Ascending aorta (tissue), 2 donors: ENCODE results near the gene HMCN2. TPM values are rescaled to one million over a fixed set of nuclear protein-coding genes. Genes with fewer than 3 reads are reported as not detected.
A peak's percentile ranks its signal among the peaks of the same experiment; 100 is the strongest.

Experiments
- DNase-seq, 2 donors: peaks; one replicate each; pipeline ENCODE4 v3.0.0-alpha.2; 2019; ENCODE audit warnings: low spot score in 2 of 2
- H3K27ac ChIP-seq, 2 donors: fragments of 200-600 bp; sonication (generic); one replicate each; pipeline ENCODE4 v1.5.1; 2016 to 2017; ENCODE audit warnings: mild to moderate bottlenecking in 1 of 2
- H3K27me3 ChIP-seq: fragments of 200-600 bp; sonication (generic); one replicate; pipeline ENCODE4 v1.5.1; 2017
- H3K36me3 ChIP-seq, 2 donors: fragments of 200-600 bp; sonication (generic); one replicate each; pipeline ENCODE4 v1.5.1; 2016
- H3K4me1 ChIP-seq, 2 donors: fragments of 200-600 bp; sonication (generic); one replicate each; pipeline ENCODE4 v1.5.1; 2016 to 2017; ENCODE audit warnings: mild to moderate bottlenecking in 1 of 2
- H3K4me3 ChIP-seq, 2 donors: fragments of 200-600 bp; sonication (generic); one replicate each; pipeline ENCODE4 v1.5.1; 2016 to 2017; ENCODE audit warnings: mild to moderate bottlenecking in 1 of 2
- H3K9me3 ChIP-seq, 2 donors: fragments of 200-600 bp; sonication (generic); one replicate each; pipeline ENCODE4 v1.5.1; 2016
- intact Hi-C: fragments of 100-400 bp; cut with DNase I; formaldehyde crosslinking; loops from one replicate; pipeline ENCODE4 v1.15.1; 2023
- total RNA-seq: library from RNA; depleted of rRNA; stranded (reverse); fragments of >200 nt; gene quantifications from one replicate; pipeline ENCODE4 v1.1.0, GENCODE V29; 2016
- TF ChIP-seq, protein P1 (sequence below), 3 experiments: fragments of 200-600 bp in 2 of 3; fragments of 450-650 bp in 1 of 3; sonication (generic) in 2 of 3; IDR thresholded peaks; one replicate each; pipeline ENCODE4 v1.5.1; 2016 to 2019; ENCODE audit warnings: antibody characterized with exemption in 3 of 3, mild to moderate bottlenecking in 1 of 3, moderate library complexity in 1 of 3

The HMCN2 gene
- total RNA-seq, 1 donor from 2014 or later: 7.5 TPM

DNA sequence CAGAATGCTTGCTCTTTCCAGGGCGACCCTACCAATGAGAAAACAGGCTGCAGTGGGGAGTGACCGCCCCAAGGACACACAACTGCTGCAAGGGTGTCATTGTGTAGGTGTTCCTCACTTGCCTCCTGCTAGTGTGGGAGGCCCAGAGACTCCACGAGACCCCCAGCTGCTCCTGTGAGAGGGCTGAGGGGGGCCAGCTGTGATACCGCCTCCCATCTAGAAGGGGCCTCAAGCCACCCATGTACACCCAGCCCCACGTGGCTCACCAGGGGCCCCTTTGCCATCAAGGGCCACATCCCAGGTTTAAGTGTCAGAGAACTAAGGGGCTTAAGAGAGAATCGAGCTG, 177.9 kb downstream of the HMCN2 start:
- H3K4me1 ChIP-seq: peaks cover 7 to 23% of the 10 kb centered on the region in 2 donors
- no peak overlapping the region for H3K27ac ChIP-seq
- DNase-seq: no peak
- intact Hi-C loops: no loop called here
- H3K9me3 ChIP-seq: peaks cover 0 to 6% of the 10 kb centered on the region in 2 donors
- no peaks in the 10 kb centered on the region for H3K27me3 ChIP-seq
- no peak overlapping the region for H3K4me3 ChIP-seq
- TF ChIP-seq, protein P1, sequence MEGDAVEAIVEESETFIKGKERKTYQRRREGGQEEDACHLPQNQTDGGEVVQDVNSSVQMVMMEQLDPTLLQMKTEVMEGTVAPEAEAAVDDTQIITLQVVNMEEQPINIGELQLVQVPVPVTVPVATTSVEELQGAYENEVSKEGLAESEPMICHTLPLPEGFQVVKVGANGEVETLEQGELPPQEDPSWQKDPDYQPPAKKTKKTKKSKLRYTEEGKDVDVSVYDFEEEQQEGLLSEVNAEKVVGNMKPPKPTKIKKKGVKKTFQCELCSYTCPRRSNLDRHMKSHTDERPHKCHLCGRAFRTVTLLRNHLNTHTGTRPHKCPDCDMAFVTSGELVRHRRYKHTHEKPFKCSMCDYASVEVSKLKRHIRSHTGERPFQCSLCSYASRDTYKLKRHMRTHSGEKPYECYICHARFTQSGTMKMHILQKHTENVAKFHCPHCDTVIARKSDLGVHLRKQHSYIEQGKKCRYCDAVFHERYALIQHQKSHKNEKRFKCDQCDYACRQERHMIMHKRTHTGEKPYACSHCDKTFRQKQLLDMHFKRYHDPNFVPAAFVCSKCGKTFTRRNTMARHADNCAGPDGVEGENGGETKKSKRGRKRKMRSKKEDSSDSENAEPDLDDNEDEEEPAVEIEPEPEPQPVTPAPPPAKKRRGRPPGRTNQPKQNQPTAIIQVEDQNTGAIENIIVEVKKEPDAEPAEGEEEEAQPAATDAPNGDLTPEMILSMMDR (IDR thresholded peaks at IDR 0.05): no peak
- H3K36me3 ChIP-seq: no peaks in the 10 kb centered on the region

DNA sequence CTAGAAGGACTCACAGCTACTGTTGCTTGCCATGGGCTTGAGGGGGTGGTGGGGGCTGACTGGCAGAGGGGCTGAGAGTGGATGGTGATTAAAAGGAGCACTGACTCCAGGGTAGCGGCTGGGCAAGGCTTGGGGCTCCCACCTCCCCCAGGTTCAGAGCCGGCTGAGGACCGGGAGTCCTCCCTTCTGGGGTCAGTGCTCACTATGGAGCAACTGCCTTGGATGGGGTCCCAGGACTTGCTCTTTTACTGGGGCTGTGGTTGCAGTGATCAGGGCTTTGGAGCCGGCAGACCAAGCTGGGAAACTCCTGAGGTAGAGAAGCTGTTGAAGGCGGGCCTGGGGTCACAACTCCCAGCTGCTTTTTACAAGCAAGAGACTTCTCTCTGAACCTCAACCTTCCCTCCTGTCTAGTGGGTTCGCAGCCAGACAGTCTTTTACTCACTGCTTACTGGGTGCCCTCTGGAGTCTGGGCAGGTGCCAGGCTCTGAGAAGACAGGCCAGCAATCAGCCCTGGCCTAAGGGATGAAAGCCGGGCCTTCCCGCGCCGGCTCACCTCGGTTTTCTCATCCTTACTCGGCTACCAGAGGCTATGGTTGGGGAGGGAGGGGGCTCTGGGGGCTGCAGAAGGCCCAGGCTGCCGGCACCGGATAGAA, 178.4 kb downstream of the HMCN2 start:
- Histone ChIP-seq H3K4me1 (peaks cover 7 to 23% of the 10 kb centered on the region in 2 donors), H3K36me3 (no peaks in the 10 kb centered on the region), H3K27me3 (no peaks in the 10 kb centered on the region), H3K4me3 (peak overlapping the region; percentile 60 to 70), H3K27ac (peak overlapping the region; percentile 72 to 81), H3K9me3 (peaks cover 0 to 6% of the 10 kb centered on the region in 2 donors)
- TF ChIP-seq, protein P1 (IDR thresholded peaks at IDR 0.05): no peak
- DNase-seq: no peak
- intact Hi-C loops: no loop called here

DNA sequence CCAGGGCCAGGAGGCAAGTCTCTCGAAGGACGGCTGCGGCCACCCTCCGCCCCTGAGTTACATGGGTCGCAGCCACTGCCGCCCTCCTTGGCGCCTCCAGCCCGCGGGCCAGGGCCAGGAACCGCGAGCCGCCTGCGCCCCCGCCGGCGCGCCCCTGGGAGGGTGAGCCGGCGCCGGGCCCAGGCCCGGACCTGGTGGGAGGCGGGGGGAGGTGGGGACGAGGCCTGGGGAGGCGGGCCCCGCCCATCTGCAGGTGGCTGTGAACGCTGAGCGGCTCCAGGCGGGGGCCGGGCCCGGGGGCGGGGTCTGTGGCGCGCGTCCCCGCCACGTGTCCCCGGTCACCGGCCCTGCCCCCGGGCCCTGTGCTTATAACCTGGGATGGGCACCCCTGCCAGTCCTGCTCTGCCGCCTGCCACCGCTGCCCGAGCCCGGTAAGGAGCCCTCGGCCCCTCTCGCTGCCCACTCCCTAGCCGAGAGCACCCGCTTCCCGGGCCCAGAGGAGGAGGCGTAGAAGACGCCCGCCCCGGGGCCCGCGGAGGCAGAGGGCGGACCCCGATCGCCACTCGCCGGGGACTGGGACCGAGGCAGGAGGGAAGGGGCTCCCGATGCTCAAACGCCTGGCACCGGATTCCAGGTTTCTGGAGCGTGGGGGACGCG, 179.1 kb downstream of the HMCN2 start, which contains the start of gene ASS1:
Gene ASS1 (plus strand): TSS at position 397 of the 657 bp plus-strand sequence. CDS start 7,268 bp downstream, outside the sequence.
- TF ChIP-seq, protein P1 (IDR thresholded peaks at IDR 0.05): no peak
- Histone ChIP-seq H3K36me3 (no peaks in the 10 kb centered on the region), H3K4me1 (peaks cover 7 to 23% of the 10 kb centered on the region in 2 donors), H3K9me3 (peaks cover 0 to 6% of the 10 kb centered on the region in 2 donors), H3K27me3 (no peaks in the 10 kb centered on the region), H3K4me3 (peak within 1 kb of the TSS; percentile 60 to 70), H3K27ac (peak within 1 kb of the TSS; percentile 72 to 81)
- peak in 1 of 2 donors; percentile 81 for DNase-seq
- intact Hi-C loops: no loop called here

DNA sequence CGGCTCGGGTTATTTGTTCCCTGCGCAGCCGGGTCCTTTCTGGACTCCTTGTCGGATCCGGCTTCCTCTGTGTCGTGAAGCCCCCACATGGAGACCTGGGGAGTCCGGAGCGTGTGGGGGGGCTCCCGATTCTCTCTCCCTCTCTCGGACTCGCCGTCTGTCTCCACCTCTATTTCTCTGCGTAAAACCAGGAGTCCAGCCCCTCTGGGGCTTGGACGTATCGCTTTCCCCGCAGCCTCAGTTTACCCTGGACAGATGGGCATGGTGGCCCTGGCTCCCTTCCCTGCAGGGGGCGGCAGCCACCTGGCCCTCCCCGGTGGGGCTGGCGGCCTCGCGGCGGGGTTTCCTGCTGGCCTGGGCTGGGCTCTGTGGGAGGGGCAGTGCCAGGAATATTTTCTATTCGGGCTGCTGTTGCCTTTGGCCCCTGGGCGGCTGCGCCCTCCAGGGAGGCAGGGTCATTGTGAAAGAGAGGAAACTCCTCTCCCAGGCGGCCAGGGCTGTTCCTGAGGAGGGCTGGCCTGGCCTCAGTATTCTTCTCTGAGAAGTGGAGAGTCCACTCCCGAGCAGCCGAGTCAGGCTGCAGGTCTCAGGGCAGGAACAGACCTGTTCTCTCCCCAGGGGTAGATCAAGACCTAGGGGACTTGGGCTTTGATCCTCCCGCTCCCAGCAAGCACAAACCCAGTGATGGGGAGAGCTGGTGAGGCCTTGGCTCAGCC, 179.9 kb downstream of the HMCN2 start:
- no peaks in the 10 kb centered on the region for H3K27me3 ChIP-seq
- H3K4me1 ChIP-seq: peaks cover 8 to 28% of the 10 kb centered on the region in 2 donors
- DNase-seq: peak; percentile 27 to 91
- peaks cover 0 to 6% of the 10 kb centered on the region in 2 donors for H3K9me3 ChIP-seq
- no peaks in the 10 kb centered on the region for H3K36me3 ChIP-seq
- H3K4me3 ChIP-seq: peak overlapping the region; percentile 60 to 70
- TF ChIP-seq, protein P1 (IDR thresholded peaks at IDR 0.05): peak in 1 of 3 experiments; percentile 13
- H3K27ac ChIP-seq: peak overlapping the region; percentile 72 to 81
- intact Hi-C loops: no loop called here

DNA sequence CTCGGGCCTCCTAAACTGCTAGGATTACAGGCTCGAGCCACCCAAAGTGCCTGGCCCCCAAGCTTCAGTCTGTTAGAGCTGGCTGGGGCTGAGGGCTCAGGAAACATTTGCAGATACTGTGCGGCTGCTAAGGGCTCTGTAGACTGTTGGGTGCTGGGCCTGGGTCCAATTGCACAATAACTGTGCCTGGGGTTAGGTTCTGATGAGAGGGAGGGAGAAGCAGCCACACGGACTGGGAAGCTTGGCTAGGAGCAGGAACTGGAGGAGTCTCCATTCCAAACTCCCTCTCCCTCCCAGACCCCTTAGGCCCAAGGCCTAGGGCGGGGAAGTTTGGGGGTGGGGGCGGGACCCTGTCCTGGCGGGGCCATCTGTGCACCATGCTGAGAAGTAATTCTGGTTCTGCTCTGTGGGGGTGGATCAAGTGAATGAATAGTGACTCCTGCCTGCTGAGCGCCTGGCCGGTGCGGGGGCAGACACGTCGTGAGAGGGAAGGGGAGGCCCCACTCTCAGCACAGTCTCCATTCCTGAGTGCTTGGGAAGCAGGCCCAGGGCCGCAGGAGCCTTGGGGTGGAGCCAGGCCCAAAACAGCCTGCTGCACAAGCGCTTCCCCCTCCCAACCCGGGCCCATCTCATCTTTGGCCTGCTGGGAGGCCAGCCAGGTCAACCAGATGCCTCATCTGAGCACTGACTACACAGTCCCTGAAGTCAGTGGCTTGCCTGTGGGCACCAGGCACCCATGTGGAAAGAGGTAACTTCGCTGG, 180.7 kb downstream of the HMCN2 start:
- Histone ChIP-seq H3K27ac (peak overlapping the region; percentile 72 to 81), H3K4me3 (peak overlapping the region; percentile 60 to 70), H3K4me1 (peaks cover 17 to 36% of the 10 kb centered on the region in 2 donors), H3K36me3 (no peaks in the 10 kb centered on the region), H3K9me3 (no peaks in the 10 kb centered on the region), H3K27me3 (no peaks in the 10 kb centered on the region)
- intact Hi-C loops: no loop called here
- DNase-seq: peak; percentile 39 to 89
- TF ChIP-seq, protein P1 (IDR thresholded peaks at IDR 0.05): no peak
